WTC11 (cell line): ENCODE measurements around the gene SEMA4A. TPM values are rescaled to one million over a fixed set of nuclear protein-coding genes. Genes with fewer than 3 reads are reported as not detected.

Source experiments
- ATAC-seq: fragments of 200-7000 bp; cut with Tn5 transposase; 2 replicates; pipeline ENCODE4 v1.10.0; 2021; ENCODE audit warnings: mild to moderate bottlenecking, moderate library complexity
- CTCF ChIA-PET: fragments of 300-600 bp; sonication (Branson Sonifier 250); formaldehyde crosslinking; loops from one replicate; lab custom pipeline; 2021; ENCODE audit warnings: antibody characterized with exemption; lab: Charles Lee
- POLR2A ChIA-PET: fragments of 350-600 bp; sonication (Branson Sonifier 250); formaldehyde crosslinking; loops from one replicate; lab custom pipeline; 2021; ENCODE audit warnings: antibody characterized with exemption; lab: Charles Lee
- DNase-seq: peaks from one replicate; pipeline ENCODE4 v3.0.0; 2021; ENCODE audit warnings: low spot score
- H3K27ac Mint-ChIP-seq: 2 replicates; pipeline ENCODE4 v1.8.0; 2021; ENCODE audit warnings: mixed read lengths
- H3K27me3 Mint-ChIP-seq: 2 replicates; pipeline ENCODE4 v1.8.0; 2021; ENCODE audit warnings: low read depth, mild to moderate bottlenecking, moderate library complexity, mixed read lengths
- H3K36me3 Mint-ChIP-seq: 2 replicates; pipeline ENCODE4 v1.8.0; 2021; ENCODE audit warnings: mixed read lengths
- H3K4me1 Mint-ChIP-seq: 2 replicates; pipeline ENCODE4 v1.8.0; 2022; ENCODE audit warnings: mixed read lengths
- H3K4me3 Mint-ChIP-seq: 2 replicates; pipeline ENCODE4 v1.8.0; 2021; ENCODE audit warnings: mild to moderate bottlenecking, moderate library complexity, mixed read lengths
- H3K9me3 Mint-ChIP-seq: 2 replicates; pipeline ENCODE4 v1.8.0; 2021; ENCODE audit warnings: mixed read lengths
- AR ChIP-seq: fragments of 250-450 bp; sonication (Bioruptor Pico); IDR thresholded peaks from 2 replicates; pipeline ENCODE4 v1.9.0; 2021; ENCODE audit warnings: mild to moderate bottlenecking
- E2F1 ChIP-seq: sonication (generic); formaldehyde crosslinking; IDR thresholded peaks from 2 replicates; pipeline ENCODE4 v1.8.0; 2022; ENCODE audit warnings: mild to moderate bottlenecking, missing genetic modification reagents
- IRF2 ChIP-seq: sonication (generic); formaldehyde crosslinking; IDR thresholded peaks from 2 replicates; pipeline ENCODE4 v1.8.0; 2022; ENCODE audit warnings: low read depth, missing genetic modification reagents, borderline replicate concordance
- MLX ChIP-seq: sonication (generic); formaldehyde crosslinking; IDR thresholded peaks from 2 replicates; pipeline ENCODE4 v1.8.1; 2023; ENCODE audit warnings: mild to moderate bottlenecking, missing genetic modification reagents, moderate library complexity
- MXD4 ChIP-seq: fragments of 250-450 bp; sonication (Bioruptor Pico); IDR thresholded peaks from 2 replicates; pipeline ENCODE4 v1.8.0; 2021; ENCODE audit warnings: mild to moderate bottlenecking, moderate library complexity, borderline replicate concordance
- NFE2L1 ChIP-seq: sonication (generic); formaldehyde crosslinking; IDR thresholded peaks from 2 replicates; pipeline ENCODE4 v1.8.1; 2023; ENCODE audit warnings: missing genetic modification reagents
- SP1 ChIP-seq: sonication (generic); formaldehyde crosslinking; conservative IDR thresholded peaks from 2 replicates; pipeline ENCODE4 v1.8.1; 2022; ENCODE audit warnings: missing genetic modification reagents
- ZBTB21 ChIP-seq: sonication (generic); formaldehyde crosslinking; IDR thresholded peaks from 2 replicates; pipeline ENCODE4 v1.8.1; 2023; ENCODE audit warnings: mild to moderate bottlenecking, missing genetic modification reagents, borderline replicate concordance
- ZNF121 ChIP-seq: sonication (generic); formaldehyde crosslinking; IDR thresholded peaks from 2 replicates; pipeline ENCODE4 v1.8.0; 2023; ENCODE audit warnings: missing genetic modification reagents
- ZNF219 ChIP-seq: sonication (generic); formaldehyde crosslinking; IDR thresholded peaks from 2 replicates; pipeline ENCODE4 v1.8.0; 2023; ENCODE audit warnings: missing genetic modification reagents, mild to moderate bottlenecking, borderline replicate concordance
- ZNF317 ChIP-seq: sonication (generic); formaldehyde crosslinking; IDR thresholded peaks from 2 replicates; pipeline ENCODE4 v1.8.1; 2023; ENCODE audit warnings: low read depth, mild to moderate bottlenecking, moderate library complexity, missing genetic modification reagents, borderline replicate concordance
- ZNF396 ChIP-seq: fragments of 250-450 bp; sonication (Bioruptor Pico); IDR thresholded peaks from 2 replicates; pipeline ENCODE4 v1.8.0; 2021; ENCODE audit warnings: mild to moderate bottlenecking, moderate library complexity, borderline replicate concordance
- total RNA-seq: library from RNA; stranded (reverse); gene quantifications from 3 replicates; pipeline ENCODE4 v1.2.3, GENCODE V29; 2021
- TF ChIP-seq, protein P1 (sequence below): sonication (generic); formaldehyde crosslinking; IDR thresholded peaks from 2 replicates; pipeline ENCODE4 v1.8.1; 2022; ENCODE audit warnings: missing genetic modification reagents, borderline replicate concordance
- TF ChIP-seq, protein P2 (sequence below): sonication (generic); formaldehyde crosslinking; conservative IDR thresholded peaks from 2 replicates; pipeline ENCODE4 v1.8.1; 2023; ENCODE audit warnings: mild to moderate bottlenecking, low read depth, missing genetic modification reagents, moderate library complexity

SEMA4A gene
- total RNA-seq, 1 experiment from 2014 or later, result 12.4 TPM

DNA sequence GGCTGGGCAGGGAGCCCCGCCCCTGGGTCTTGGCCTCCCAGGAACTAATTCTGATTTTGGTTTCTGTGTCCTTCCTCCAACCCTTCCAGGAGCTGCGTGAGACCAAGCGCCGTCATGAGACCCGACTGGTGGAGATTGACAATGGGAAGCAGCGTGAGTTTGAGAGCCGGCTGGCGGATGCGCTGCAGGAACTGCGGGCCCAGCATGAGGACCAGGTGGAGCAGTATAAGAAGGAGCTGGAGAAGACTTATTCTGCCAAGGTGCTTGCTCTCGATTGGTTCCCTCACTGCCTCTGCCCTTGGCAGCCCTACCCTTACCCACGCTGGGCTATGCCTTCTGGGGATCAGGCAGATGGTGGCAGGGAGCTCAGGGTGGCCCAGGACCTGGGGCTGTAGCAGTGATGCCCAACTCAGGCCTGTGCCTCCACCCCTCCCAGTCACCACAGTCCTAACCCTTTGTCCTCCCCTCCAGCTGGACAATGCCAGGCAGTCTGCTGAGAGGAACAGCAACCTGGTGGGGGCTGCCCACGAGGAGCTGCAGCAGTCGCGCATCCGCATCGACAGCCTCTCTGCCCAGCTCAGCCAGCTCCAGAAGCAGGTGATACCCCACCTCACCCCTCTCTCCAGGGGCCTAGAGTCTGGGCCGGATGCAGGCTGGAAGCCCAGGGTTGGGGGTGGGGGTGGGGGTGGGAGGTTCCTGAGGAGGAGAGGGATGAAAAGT is 18.5 kb upstream of the SEMA4A start (continued):
- TF ChIP-seq MLX (CRISPR knock-in tag), result no peak

DNA sequence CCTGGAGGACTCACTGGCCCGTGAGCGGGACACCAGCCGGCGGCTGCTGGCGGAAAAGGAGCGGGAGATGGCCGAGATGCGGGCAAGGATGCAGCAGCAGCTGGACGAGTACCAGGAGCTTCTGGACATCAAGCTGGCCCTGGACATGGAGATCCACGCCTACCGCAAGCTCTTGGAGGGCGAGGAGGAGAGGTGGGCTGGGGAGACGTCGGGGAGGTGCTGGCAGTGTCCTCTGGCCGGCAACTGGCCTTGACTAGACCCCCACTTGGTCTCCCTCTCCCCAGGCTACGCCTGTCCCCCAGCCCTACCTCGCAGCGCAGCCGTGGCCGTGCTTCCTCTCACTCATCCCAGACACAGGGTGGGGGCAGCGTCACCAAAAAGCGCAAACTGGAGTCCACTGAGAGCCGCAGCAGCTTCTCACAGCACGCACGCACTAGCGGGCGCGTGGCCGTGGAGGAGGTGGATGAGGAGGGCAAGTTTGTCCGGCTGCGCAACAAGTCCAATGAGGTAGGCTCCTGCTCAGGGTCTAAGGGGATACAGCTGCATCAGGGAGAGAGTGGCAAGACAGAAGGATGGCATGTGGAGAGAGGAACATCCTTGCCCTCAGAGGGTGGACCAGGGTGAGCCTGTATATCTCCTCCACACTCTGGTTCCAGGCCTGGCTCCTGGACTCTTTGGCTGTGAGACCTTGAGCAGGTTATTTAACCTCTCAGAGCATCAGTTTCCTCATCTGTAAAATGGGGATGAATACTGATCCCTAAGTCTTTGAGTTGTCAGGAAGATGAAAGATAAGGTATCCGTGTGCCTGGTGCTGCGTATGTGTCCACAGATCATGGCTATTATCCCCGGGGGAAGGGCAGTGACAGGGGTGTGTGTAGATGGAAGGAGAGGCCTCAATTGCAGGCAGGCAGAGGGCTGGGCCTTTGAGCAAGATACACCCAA is 17.2 kb upstream of the SEMA4A start:
- peaks cover 12% of the 10 kb centered on the region for H3K36me3 Mint-ChIP-seq
- no peak for DNase-seq
- no peak for ATAC-seq
- no peaks in the 10 kb centered on the region for H3K9me3 Mint-ChIP-seq
- ChIA-PET CTCF (interaction anchor here (0.6 to 28.0 kb wide), 29 partner anchors 9 to 184 kb away, joined by 3 to 1176 read pairs (median 5); partner anchors contain the start of genes ARHGEF2, BGLAP, LMNA and MEX3A), POLR2A (interaction anchor here (0.6 to 1.0 kb wide), 4 partner anchors 15 to 451 kb away, joined by 3 to 4 read pairs (median 3); no protein-coding TSS in a partner anchor)
- no peak overlapping the region; the same call in 1 of the 2 replicates for H3K27ac Mint-ChIP-seq
- H3K4me3 Mint-ChIP-seq, result no peak overlapping the region
- no peaks in the 10 kb centered on the region for H3K27me3 Mint-ChIP-seq
- peaks cover 4% of the 10 kb centered on the region; the same call in 1 of the 2 replicates for H3K4me1 Mint-ChIP-seq
- TF ChIP-seq IRF2 (CRISPR knock-in tag), result no peak
- TF ChIP-seq, protein P1, sequence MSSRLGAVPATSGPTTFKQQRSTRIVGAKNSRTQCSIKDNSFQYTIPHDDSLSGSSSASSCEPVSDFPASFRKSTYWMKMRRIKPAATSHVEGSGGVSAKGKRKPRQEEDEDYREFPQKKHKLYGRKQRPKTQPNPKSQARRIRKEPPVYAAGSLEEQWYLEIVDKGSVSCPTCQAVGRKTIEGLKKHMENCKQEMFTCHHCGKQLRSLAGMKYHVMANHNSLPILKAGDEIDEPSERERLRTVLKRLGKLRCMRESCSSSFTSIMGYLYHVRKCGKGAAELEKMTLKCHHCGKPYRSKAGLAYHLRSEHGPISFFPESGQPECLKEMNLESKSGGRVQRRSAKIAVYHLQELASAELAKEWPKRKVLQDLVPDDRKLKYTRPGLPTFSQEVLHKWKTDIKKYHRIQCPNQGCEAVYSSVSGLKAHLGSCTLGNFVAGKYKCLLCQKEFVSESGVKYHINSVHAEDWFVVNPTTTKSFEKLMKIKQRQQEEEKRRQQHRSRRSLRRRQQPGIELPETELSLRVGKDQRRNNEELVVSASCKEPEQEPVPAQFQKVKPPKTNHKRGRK, result no peak
- no peak for TF ChIP-seq NFE2L1 (CRISPR knock-in tag)
- no peak for TF ChIP-seq SP1
- TF ChIP-seq E2F1 (CRISPR knock-in tag), result no peak
- TF ChIP-seq, protein P2, sequence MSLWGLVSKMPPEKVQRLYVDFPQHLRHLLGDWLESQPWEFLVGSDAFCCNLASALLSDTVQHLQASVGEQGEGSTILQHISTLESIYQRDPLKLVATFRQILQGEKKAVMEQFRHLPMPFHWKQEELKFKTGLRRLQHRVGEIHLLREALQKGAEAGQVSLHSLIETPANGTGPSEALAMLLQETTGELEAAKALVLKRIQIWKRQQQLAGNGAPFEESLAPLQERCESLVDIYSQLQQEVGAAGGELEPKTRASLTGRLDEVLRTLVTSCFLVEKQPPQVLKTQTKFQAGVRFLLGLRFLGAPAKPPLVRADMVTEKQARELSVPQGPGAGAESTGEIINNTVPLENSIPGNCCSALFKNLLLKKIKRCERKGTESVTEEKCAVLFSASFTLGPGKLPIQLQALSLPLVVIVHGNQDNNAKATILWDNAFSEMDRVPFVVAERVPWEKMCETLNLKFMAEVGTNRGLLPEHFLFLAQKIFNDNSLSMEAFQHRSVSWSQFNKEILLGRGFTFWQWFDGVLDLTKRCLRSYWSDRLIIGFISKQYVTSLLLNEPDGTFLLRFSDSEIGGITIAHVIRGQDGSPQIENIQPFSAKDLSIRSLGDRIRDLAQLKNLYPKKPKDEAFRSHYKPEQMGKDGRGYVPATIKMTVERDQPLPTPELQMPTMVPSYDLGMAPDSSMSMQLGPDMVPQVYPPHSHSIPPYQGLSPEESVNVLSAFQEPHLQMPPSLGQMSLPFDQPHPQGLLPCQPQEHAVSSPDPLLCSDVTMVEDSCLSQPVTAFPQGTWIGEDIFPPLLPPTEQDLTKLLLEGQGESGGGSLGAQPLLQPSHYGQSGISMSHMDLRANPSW (CRISPR knock-in tag), result no peak
- no peak for TF ChIP-seq ZNF121 (CRISPR knock-in tag)
- TF ChIP-seq ZNF317 (CRISPR knock-in tag), result no peak
- TF ChIP-seq MXD4 (CRISPR knock-in tag), result no peak
- TF ChIP-seq ZNF396 (CRISPR knock-in tag), result no peak
- TF ChIP-seq ZNF219 (CRISPR knock-in tag), result no peak
- TF ChIP-seq MLX (CRISPR knock-in tag), result no peak
- no peak for TF ChIP-seq ZBTB21 (CRISPR knock-in tag)
- TF ChIP-seq AR (CRISPR knock-in tag), result no peak
- TF ChIP-seq, all 79 proteins: peak for 0
